ENCODE data around the gene ATOSA.

- TF ChIP-seq, protein P1, sequence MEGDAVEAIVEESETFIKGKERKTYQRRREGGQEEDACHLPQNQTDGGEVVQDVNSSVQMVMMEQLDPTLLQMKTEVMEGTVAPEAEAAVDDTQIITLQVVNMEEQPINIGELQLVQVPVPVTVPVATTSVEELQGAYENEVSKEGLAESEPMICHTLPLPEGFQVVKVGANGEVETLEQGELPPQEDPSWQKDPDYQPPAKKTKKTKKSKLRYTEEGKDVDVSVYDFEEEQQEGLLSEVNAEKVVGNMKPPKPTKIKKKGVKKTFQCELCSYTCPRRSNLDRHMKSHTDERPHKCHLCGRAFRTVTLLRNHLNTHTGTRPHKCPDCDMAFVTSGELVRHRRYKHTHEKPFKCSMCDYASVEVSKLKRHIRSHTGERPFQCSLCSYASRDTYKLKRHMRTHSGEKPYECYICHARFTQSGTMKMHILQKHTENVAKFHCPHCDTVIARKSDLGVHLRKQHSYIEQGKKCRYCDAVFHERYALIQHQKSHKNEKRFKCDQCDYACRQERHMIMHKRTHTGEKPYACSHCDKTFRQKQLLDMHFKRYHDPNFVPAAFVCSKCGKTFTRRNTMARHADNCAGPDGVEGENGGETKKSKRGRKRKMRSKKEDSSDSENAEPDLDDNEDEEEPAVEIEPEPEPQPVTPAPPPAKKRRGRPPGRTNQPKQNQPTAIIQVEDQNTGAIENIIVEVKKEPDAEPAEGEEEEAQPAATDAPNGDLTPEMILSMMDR (IDR thresholded peaks at IDR 0.05) = no peak
- TF ChIP-seq POLR2A (IDR thresholded peaks at IDR 0.05) = no peak
Observed at GRCh38 chr15:52674831-52675230, 4.4 kb downstream of the ATOSA start.

Data from heart left ventricle (tissue), 13 donors.